T47D (cell line): Measurements from ENCODE around the gene GLYATL1.
A peak's percentile ranks its signal among the peaks of the same experiment; 100 is the strongest.
"Not testable (repeated sequence)": the region's sequence is repeated elsewhere in the genome, so short reads cannot be mapped to it uniquely, and the experiment has no call there.

Source experiments
- DNase-seq, 2 experiments: peaks; one replicate each; pipeline versions ENCODE4 v3.0.0 to v3.0.0-alpha.2; 2011 to 2012; ENCODE audit warnings: low read depth in 1 of 2, low spot score in 1 of 2
- JUND ChIP-seq: IDR thresholded peaks from 2 replicates; pipeline ENCODE4 v1.6.1; 2012; ENCODE audit warnings: low read depth
- in situ Hi-C: cut with HindIII; loops from 2 replicates; pipeline ENCODE4 v1.10.0; 2016; ENCODE audit warnings: low sequenced_read_pairs, low pct_unique_long_range_greater_than_20kb

Gene GLYATL1

DNA sequence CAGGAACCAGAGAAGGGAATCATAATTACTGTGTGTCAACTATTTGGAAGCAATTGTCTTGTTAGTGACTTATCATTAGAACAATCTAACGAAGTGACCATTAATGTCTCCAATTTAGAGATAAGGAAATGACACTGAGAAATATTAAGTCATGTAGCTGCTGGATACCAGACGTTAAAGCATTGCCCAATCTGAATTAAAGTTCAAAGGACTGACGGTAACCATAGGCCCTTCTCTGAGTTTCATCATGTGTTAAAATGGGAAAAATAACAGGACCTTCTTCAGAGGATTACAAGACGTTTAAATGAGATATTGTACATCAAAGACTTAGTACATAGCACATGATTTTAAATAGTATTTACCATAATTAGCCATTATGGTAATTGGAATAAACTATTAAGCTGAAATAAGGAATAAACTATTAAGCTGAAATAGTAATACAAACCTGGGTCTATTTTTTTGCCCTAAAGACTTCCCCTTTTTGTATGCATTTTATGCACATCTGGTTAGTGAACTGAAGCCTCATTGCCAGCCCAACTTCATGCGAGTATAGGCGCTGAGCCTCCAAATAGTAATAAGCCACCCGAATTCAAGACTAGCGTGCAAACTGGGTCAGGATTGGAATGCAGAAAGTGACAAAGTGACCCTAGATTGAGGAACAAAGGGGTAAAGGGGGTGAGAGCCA, 41.0 kb downstream of the GLYATL1 start:
- no peak for DNase-seq
- TF ChIP-seq JUND: no peak
- in situ Hi-C loops: no loop called here

DNA sequence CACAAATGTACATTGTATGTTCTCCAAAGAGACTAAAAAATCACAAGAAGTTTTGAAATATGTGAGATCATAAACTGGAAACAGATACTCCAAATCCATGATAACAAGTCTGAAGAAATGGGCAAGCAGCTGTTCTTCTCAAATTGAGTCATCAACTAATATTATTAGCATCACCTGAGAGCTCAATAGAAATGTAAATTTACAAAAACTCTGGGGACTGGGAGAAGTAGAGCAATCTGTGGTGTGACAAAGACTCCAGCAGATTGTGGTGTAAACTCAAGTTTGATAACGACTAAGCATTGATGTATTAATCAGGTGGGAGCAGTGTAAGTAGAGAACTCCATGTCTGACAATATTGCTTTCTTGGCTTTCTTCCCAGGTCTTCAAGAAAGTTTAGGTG, 53.2 kb downstream of the GLYATL1 start:
- in situ Hi-C loops: no loop called here
- DNase-seq: no peak
- TF ChIP-seq JUND: no peak

DNA sequence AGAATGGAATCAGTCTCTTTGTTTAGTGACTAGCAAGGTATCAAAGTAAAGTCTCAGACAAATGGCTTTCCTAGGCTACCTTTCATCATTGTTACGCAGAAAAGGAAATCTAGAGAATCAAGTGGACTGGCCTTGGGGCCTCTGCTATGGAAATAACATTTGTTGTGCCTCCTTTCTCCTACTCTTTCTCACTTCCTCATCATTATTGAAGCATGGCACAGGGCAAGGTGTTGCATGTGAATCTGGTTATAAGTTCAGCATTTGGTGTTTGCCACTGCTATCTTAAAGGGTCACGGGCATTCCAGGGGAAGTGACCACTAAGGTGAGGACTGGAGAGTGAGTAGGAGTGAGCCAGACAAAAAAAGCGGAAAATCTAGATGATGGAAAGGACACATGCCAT, 54.9 kb downstream of the GLYATL1 start:
- DNase-seq: no peak
- in situ Hi-C loops: no loop called here
- no peak for TF ChIP-seq JUND

DNA sequence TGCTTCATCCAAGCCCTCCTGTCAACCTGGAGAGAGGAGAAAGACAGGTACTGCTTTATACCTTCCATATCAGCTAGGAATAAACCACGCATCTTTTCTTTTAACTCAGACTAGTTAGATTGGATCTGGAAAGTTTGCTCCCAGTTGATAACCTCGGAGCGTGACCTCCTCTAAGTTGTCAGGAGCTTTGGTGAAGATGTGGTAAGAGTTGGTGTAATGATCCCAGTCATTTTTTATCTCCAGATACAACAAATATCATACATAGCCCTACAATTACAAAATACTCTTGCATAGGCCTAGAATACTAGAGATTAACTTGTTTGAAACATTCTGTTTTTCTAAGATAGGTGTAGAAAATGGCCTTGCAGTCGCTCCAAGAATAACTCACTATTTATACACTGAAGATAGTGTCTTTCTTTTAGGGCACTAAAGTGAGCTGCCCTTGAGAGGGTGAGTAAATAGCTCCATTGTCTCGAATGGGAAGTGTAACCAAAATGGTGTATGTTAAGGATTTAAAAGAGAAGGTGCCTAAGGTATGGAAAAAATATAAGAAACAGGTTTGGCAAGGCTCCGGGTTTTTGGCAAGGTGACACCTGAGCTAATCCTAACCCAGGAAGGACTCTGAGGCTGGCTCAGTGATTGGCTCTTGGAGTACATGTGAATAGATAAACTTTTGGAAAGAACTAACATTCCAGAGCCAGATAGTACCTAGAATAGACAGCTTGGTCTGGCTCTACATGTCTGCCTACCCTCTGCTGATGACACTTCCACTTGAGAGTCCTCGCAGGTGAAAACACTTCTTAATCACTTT, 59.4 kb downstream of the GLYATL1 start:
- no peak for TF ChIP-seq JUND
- peak in 1 of 2 experiments; percentile 33 for DNase-seq
- in situ Hi-C loops: no loop called here

DNA sequence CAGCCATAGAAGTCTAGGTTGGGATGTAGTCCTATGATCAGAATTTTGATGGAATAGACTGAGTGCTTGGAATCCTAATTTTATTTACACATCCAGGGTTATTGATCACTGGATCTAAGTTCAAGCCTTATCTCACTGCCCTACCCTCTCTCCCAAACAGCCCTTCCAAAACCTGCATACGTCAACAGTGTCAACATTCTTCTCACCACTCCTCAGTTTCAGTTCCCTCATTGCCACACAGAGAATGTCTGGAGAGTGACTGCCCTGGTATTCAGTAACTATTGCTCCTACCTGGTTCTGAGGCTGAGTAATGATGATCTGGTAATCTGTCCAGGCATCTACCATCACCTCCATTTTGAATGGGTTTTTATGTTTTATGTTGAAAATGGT, 60.0 kb downstream of the GLYATL1 start:
- no peak for TF ChIP-seq JUND
- no peak for DNase-seq
- in situ Hi-C loops: no loop called here

DNA sequence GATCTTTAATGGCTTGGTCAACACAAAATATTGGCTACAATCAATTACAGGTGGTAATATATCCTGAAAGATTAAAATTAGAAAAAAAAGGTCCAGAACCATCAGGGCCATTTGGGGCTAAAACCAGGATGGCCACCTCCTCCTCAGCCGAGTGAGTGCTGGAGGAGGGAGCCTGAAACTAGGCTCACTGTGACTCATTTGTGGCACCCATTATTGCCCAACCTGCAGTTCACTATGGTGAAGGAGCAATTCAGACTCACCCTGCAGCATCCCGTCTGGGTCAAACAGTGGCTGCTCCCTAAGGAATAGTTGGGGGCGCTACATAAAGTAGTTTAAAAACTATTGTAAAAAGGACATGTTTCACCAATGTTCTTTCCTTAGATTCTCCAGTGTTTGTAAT, 60.7 kb downstream of the GLYATL1 start:
- in situ Hi-C loops: no loop called here
- TF ChIP-seq JUND: no peak
- no peak for DNase-seq

DNA sequence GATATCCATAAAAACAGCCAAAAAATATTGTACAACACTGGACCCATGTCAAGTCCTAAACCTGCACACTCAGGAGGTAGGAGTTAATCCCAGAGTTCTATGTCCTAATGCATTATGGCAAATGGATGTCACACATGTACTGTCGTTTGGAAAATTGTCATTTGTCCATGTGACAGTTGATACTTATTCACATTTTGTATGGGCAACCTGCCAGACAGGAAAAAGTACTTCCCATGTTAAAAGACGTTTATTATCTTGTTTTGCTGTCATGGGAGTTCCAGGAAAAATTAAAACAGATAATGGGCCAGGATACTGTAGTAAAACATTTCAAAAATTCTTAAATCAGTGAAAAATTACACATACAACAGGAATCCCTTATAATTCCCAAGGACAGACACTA, 62.7 kb downstream of the GLYATL1 start:
- in situ Hi-C loops, DNase-seq: not testable (repeated sequence)
